Fibroblast of lung (primary cell): ENCODE measurements around the gene BLACAT1.

ENCODE experiments used
- CTCF ChIP-seq, 2 donors: IDR thresholded peaks in 1 of 2; conservative IDR thresholded peaks in 1 of 2; 1 replicate in 1 of 2; 2 replicates in 1 of 2; pipeline ENCODE4 v1.5.1; 2011 to 2012; ENCODE audit warnings: low read length in 2 of 2, control low read depth in 1 of 2, inconsistent platforms in 1 of 2, low read depth in 1 of 2, mild to moderate bottlenecking in 1 of 2
- EZH2 ChIP-seq: IDR thresholded peaks from 2 replicates; pipeline ENCODE4 v1.5.1; 2012; ENCODE audit warnings: low read length, control low read depth, mild to moderate bottlenecking; ENCODE audit errors: missing control alignments

- no peak for TF ChIP-seq CTCF (conservative IDR thresholded peaks at IDR 0.05 in 1 of 2, IDR thresholded peaks at IDR 0.05 in 1 of 2; ENCODE audit: low read depth in 1 of 2, low read length in 2 of 2)
- no peak for TF ChIP-seq EZH2
These were observed 15.1 kb downstream of the BLACAT1 start for GRCh38 chr1:205440476-205441317.
